Adrenal gland (tissue), 5 donors: ENCODE measurements around the gene HHATL.

ENCODE experiments used
- POLR2A ChIP-seq, 2 donors: fragments of 450-650 bp; IDR thresholded peaks; one replicate each; pipeline ENCODE4 v1.6.1; 2017; ENCODE audit warnings: antibody characterized with exemption in 2 of 2, mild to moderate bottlenecking in 2 of 2, moderate library complexity in 1 of 2
- TF ChIP-seq, protein P1 (sequence below), 6 experiments: fragments of 450-650 bp in 4 of 6; fragments of 200-600 bp in 2 of 6; sonication (generic) in 1 of 6; IDR thresholded peaks; 1 replicate in 5 of 6; 2 replicates in 1 of 6; pipeline versions ENCODE4 v1.5.1 to v1.8.0; 2016 to 2021; ENCODE audit warnings: antibody characterized with exemption in 6 of 6, mild to moderate bottlenecking in 2 of 6, moderate library complexity in 1 of 6
- donor health status: DM: no; HTN: no; CAD: no.

DNA sequence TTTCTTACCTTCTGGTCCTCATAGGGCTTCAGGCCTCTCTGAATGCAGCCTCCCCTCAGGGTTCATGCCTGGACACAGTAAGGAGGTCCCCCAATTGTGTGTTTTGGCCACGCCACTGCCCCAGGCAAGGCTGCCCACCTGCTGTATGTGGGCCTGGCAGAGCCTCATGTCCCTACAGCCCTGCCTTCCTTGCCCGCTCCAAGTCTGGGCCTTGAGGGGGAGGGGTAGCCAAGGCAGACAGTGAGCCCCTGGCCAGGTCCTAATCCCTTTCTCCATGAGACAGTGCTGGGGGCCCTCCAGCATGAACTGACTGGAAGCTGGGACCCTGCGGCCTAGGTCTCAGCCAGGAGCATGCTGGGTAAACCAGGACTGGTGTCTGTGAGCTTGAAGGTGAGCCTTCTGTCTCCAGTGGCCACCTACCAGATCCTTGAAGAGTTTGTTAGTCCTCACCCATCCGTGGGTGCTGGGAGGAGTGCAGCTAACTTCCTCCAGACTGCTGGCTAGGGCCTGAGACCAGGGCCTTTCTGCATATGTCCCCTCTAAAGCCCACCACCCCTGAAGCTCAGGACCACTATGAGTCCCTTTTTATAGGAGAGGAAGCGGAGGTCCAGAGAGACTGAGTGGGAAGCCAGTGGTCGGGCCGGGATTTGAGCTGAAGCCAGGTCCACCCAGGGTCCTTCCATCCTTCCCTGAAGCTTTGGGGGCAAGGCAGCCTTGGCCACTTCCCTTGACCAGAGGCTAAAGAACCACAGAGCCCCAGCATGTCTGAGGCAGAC lies 40.4 kb downstream of the HHATL start:
- TF ChIP-seq, protein P1, sequence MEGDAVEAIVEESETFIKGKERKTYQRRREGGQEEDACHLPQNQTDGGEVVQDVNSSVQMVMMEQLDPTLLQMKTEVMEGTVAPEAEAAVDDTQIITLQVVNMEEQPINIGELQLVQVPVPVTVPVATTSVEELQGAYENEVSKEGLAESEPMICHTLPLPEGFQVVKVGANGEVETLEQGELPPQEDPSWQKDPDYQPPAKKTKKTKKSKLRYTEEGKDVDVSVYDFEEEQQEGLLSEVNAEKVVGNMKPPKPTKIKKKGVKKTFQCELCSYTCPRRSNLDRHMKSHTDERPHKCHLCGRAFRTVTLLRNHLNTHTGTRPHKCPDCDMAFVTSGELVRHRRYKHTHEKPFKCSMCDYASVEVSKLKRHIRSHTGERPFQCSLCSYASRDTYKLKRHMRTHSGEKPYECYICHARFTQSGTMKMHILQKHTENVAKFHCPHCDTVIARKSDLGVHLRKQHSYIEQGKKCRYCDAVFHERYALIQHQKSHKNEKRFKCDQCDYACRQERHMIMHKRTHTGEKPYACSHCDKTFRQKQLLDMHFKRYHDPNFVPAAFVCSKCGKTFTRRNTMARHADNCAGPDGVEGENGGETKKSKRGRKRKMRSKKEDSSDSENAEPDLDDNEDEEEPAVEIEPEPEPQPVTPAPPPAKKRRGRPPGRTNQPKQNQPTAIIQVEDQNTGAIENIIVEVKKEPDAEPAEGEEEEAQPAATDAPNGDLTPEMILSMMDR (IDR thresholded peaks at IDR 0.05): no peak
- TF ChIP-seq POLR2A (IDR thresholded peaks at IDR 0.05): no peak
